Activated CD8-positive, alpha-beta T cell treated with anti-CD3 and anti-CD28 coated beads, Interleukin-2, amount 10 ng/mL, durations not matched to agents 7 days and 5 days (primary cell): Measurements from ENCODE around the gene CEBPZ. TPM values are rescaled to one million over a fixed set of nuclear protein-coding genes. Genes with fewer than 3 reads are reported as not detected.
"Not testable (repeated sequence)": the region's sequence is repeated elsewhere in the genome, so short reads cannot be mapped to it uniquely, and the experiment has no call there.

Source experiments
- ATAC-seq: fragments of 150-1000 bp; cut with Tn5 transposase; one replicate; pipeline ENCODE4 v1.10.0; 2021; ENCODE audit warnings: moderate library complexity
- CTCF ChIA-PET: fragments of 350-600 bp; sonication (Branson Sonifier 250); formaldehyde crosslinking; loops from one replicate; lab custom pipeline; 2021; ENCODE audit warnings: antibody characterized with exemption; lab: Charles Lee
- POLR2A ChIA-PET: fragments of 350-600 bp; sonication (Branson Sonifier 250); formaldehyde crosslinking; loops from one replicate; lab custom pipeline; 2021; ENCODE audit warnings: antibody characterized with exemption; lab: Charles Lee
- DNase-seq: peaks from one replicate; pipeline ENCODE4 v3.0.0-alpha.2; 2020
- H3K27ac Mint-ChIP-seq: one replicate; pipeline ENCODE4 v1.8.0; 2021; ENCODE audit warnings: mild to moderate bottlenecking, mixed read lengths
- H3K27me3 Mint-ChIP-seq: one replicate; pipeline ENCODE4 v1.8.0; 2021; ENCODE audit warnings: low read depth, mixed read lengths
- H3K36me3 Mint-ChIP-seq: one replicate; pipeline ENCODE4 v1.8.0; 2021; ENCODE audit warnings: low read depth, mixed read lengths
- H3K4me1 Mint-ChIP-seq: one replicate; pipeline ENCODE4 v1.8.0; 2021; ENCODE audit warnings: low read depth, mixed read lengths
- H3K4me3 Mint-ChIP-seq: one replicate; pipeline ENCODE4 v1.8.0; 2021; ENCODE audit warnings: mild to moderate bottlenecking, mixed read lengths
- H3K9me3 Mint-ChIP-seq: one replicate; pipeline ENCODE4 v1.8.0; 2022; ENCODE audit warnings: mixed read lengths; ENCODE audit not compliant: insufficient read depth
- total RNA-seq, 2 experiments: library from RNA; stranded (reverse); gene quantifications; one replicate each; pipeline ENCODE4 v1.2.3, GENCODE V29; 2021

The CEBPZ gene
- total RNA-seq, 2 experiments from 2014 or later: 46.7 to 54.4 TPM

DNA sequence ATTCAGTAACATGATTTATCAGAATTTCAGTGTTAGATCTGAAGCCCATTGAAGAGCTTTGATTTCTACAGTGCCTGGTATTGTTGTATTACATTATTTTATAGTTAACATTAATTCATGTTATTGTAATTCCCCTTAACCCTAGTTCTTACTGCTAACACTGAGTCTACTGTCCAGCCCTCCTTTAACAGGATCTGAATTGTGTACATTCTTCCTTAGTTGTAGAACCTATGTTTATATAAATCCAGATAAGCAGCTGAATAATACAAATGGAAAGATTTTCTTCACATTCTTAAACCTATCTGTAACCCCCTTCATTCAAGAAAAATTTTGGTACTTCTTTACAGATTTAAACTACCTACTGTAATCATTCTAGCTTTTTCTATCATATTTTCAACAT, 14.8 kb upstream of the CEBPZ start:
- DNase-seq: no peak
- ChIA-PET CTCF (interaction anchor here (1.5 kb wide), 1 partner anchor 631 kb away, joined by 3 read pairs; no protein-coding TSS in a partner anchor), POLR2A (no interaction called here)
- no peaks in the 10 kb centered on the region for H3K27me3 Mint-ChIP-seq
- no peak for ATAC-seq
- H3K36me3 Mint-ChIP-seq: peaks cover 68% of the 10 kb centered on the region
- no peaks in the 10 kb centered on the region for H3K9me3 Mint-ChIP-seq
- H3K4me1 Mint-ChIP-seq: peaks cover 3% of the 10 kb centered on the region
- H3K4me3 Mint-ChIP-seq: no peak overlapping the region
- no peak overlapping the region for H3K27ac Mint-ChIP-seq

DNA sequence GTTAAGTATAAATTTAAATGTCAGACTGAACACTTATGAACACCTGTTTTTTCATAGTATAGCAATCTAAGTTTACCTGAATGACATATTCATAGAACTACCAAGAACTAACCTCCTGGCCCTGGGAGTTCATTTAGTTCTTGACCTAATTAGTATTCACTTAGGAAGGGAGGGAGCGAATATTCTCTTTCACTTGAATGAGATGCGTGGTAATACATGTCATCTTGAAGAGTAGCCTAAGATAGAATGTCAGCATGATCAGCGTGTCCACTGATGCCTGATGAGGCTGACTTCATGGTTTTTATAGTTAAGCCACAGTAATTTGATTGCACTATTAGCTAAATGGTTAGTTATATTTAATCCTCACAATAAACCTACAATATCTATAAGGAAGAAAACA, 13.4 kb upstream of the CEBPZ start:
- Mint-ChIP-seq H3K4me3 (no peak overlapping the region), H3K27me3 (no peaks in the 10 kb centered on the region), H3K9me3 (no peaks in the 10 kb centered on the region), H3K36me3 (peaks cover 70% of the 10 kb centered on the region), H3K4me1 (peaks cover 10% of the 10 kb centered on the region), H3K27ac (no peak overlapping the region)
- ATAC-seq (no peak), DNase-seq (no peak)
- POLR2A ChIA-PET: no interaction called here
- CTCF ChIA-PET: interaction anchor here (1.0 kb wide), 1 partner anchor 10 kb away, joined by 3 read pairs; no protein-coding TSS in a partner anchor

DNA sequence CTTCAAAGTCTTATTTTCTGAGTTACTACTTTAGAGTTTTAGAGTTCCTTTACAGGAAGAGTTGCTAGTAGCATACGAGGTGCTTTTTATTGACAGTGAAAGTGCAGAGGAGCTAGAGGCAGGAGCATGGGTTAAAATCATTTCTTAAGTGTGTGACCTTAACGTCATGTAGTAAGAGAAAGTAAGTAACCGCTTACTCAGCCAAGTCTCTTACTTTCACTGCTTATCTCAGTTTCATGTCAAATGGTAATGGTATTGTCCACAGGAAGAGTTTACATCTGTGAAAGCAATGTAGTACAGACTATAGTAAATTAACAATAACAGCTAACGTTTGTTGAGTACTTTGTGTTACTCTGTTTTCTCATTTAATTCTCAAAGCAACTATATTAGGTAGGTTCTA, 12.6 kb upstream of the CEBPZ start:
- POLR2A ChIA-PET: no interaction called here
- ATAC-seq: no peak
- Mint-ChIP-seq H3K4me3 (no peak overlapping the region), H3K27me3 (no peaks in the 10 kb centered on the region), H3K27ac (no peak overlapping the region), H3K9me3 (no peaks in the 10 kb centered on the region), H3K36me3 (peaks cover 71% of the 10 kb centered on the region), H3K4me1 (peaks cover 10% of the 10 kb centered on the region)
- CTCF ChIA-PET: no interaction called here
- DNase-seq: no peak

DNA sequence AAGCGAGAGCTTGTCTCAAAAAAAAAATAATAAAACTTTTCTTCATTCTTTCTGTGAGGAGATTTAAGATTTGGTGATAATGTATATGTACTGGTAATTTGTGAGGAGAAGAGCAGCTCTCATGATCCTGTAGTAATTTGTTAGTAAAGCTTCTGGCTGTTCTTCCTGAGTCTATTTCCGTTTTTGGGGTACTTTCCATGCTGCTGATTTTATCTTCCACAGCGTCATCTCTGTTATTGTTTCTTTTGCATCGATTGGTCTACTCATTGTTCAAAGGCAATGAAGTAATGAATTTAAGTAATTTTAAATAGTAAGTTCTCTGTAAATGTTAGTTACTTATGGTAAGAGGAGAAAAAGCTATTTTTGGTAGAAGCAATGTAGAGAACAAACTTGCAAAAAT, 12.0 kb upstream of the CEBPZ start:
- CTCF ChIA-PET: no interaction called here
- Mint-ChIP-seq H3K27me3 (no peaks in the 10 kb centered on the region), H3K27ac (no peak overlapping the region), H3K36me3 (peaks cover 70% of the 10 kb centered on the region), H3K4me1 (peaks cover 10% of the 10 kb centered on the region), H3K4me3 (no peak overlapping the region), H3K9me3 (no peaks in the 10 kb centered on the region)
- POLR2A ChIA-PET: no interaction called here
- DNase-seq (no peak), ATAC-seq (no peak)

DNA sequence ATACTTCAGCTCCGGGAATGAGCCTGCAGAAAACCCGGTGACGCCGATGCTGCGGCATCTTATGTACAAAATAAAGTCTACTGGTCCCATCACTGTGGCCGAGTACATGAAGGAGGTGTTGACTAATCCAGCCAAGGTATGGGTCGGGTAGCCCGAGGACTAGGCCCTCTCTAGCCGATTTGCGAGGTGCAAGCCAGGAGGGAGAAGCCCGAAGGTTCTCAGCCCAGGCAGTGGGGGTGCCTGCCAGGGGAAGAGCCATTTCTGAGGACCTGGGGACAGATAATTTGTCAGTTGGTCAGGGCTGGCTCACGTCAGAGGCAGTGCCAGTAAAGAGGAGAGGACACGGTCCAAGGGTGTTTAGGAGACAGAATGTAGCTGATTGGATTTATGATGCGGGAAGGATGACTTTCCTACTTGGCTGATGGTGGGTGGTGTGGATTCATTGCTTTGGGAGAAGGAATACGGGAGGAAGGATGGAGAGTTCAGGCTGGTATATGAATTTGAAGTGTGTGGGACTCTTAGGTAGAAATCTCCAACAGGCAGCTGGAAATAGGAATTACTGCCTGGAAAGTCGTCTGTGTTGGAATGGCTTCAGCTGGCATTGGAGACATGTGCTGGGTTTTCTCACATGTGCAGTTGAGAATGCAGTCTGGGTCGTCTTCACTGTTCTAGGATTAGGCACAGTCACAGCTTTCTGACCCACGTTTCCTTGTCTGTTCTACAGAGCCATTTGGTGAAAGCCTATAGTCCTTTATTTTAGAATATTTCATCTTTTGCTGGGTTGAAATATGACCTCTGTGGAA, 936 bp upstream of the CEBPZ start:
- ATAC-seq: peak; percentile 9
- H3K4me1 Mint-ChIP-seq: peaks cover 26% of the 10 kb centered on the region
- H3K27ac Mint-ChIP-seq: no peak overlapping the region
- POLR2A ChIA-PET: interaction anchor here (0.6 to 1.8 kb wide), 10 partner anchors 13 to 91 kb away, joined by 3 to 12 read pairs (median 4); partner anchors contain the start of genes CEBPZOS and EIF2AK2
- no peak overlapping the region for H3K4me3 Mint-ChIP-seq
- CTCF ChIA-PET: interaction anchor here (0.8 to 1.3 kb wide), 3 partner anchors 9 to 76 kb away, joined by 3 to 6 read pairs (median 5); partner anchors contain the start of gene EIF2AK2
- no peak for DNase-seq
- no peaks in the 10 kb centered on the region for H3K9me3 Mint-ChIP-seq
- H3K36me3 Mint-ChIP-seq: peaks cover 33% of the 10 kb centered on the region
- no peaks in the 10 kb centered on the region for H3K27me3 Mint-ChIP-seq

DNA sequence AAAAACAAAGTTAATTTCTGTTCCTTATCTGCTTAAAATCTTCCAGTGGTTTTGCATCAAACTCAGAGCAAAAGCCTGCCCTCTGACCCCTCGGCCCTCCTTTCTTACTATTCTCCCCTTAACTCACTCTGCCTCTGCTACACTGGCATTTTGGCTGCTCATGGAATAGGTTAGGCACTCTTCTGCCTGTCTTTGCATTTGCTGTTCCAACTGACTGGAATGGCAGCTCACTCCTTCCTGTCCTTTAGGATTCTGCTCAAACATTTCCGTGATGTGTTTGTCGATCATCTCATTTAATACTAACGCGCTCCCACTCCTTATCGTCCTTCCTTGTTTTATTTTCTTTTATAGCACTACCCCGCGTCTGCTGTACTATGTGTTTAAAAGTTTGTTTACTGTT, 815 bp downstream of the CEBPZ start:
- no peak for DNase-seq
- Mint-ChIP-seq H3K27ac (no peak overlapping the region), H3K4me1 (peaks cover 35% of the 10 kb centered on the region), H3K36me3 (peaks cover 36% of the 10 kb centered on the region), H3K4me3 (no peak overlapping the region), H3K9me3 (no peaks in the 10 kb centered on the region), H3K27me3 (no peaks in the 10 kb centered on the region)
- ChIA-PET POLR2A (interaction anchor here (1.8 kb wide), 1 partner anchor 30 kb away, joined by 4 read pairs; no protein-coding TSS in a partner anchor), CTCF (no interaction called here)
- no peak for ATAC-seq

DNA sequence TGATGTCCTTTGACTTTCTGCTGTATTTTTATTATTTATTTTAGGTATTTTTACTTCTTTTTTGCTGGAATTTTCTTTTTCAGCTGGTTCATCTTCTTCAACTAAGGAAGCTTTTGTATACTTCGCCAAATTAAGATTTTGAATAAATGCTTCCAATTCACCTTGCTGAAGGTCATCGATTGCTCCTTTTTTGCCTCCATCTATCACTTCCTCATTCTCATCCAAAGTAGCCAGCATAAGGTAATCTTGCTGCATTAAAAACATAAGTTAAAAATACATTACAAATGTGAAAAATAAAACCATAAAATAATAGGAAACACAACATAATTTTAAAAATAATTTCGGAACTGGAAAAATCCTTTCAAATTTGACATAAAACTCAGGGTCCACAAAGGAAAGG, 2.6 kb downstream of the CEBPZ start:
- no peak overlapping the region for H3K4me3 Mint-ChIP-seq
- H3K4me1 Mint-ChIP-seq: peaks cover 39% of the 10 kb centered on the region
- ChIA-PET CTCF (no interaction called here), POLR2A (interaction anchor here (1.3 kb wide), 1 partner anchor 32 kb away, joined by 3 read pairs; no protein-coding TSS in a partner anchor)
- DNase-seq (no peak), ATAC-seq (no peak)
- no peaks in the 10 kb centered on the region for H3K9me3 Mint-ChIP-seq
- peaks cover 38% of the 10 kb centered on the region for H3K36me3 Mint-ChIP-seq
- H3K27ac Mint-ChIP-seq: no peak overlapping the region
- no peaks in the 10 kb centered on the region for H3K27me3 Mint-ChIP-seq

DNA sequence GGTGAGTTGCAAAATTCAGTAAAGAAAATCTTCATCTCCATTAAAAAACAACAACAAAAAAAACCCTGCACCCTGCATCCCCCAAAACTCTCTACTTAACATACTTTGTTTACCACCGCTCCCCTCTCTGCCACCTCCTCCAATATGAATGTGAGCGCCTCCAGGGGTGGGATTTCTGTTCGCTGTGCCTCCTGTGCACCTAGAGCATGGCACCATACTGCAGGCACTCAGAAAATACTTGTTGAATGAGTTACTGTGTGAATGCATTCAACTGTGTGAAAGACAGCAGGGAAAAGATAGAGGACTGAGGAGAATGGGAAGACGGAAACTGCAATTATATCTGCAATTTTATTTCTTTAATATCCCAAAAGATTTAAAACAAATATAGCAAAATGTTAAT, 4.5 kb downstream of the CEBPZ start:
- H3K4me3 Mint-ChIP-seq: no peak overlapping the region

DNA sequence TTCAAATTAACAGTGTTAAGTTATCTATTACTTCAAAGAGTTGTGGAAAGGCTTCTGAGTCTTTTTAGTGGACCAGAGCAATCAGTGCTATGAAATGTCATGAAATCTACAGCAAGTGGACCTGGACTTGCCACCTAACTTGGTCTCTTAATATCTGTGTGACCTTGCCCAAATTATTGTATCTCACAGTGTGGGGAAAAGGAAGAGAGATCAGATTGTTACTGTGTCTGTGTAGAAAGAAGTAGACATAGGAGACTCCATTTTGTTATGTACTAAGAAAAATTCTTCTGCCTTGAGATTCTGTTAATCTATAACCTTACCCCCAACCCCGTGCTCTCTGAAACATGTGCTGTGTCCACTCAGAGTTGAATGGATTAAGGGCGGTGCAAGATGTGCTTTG, 6.3 kb downstream of the CEBPZ start:
- H3K4me3 Mint-ChIP-seq, H3K27me3 Mint-ChIP-seq, H3K9me3 Mint-ChIP-seq, DNase-seq, ATAC-seq, CTCF ChIA-PET, POLR2A ChIA-PET, H3K27ac Mint-ChIP-seq: not testable (repeated sequence)
- Mint-ChIP-seq H3K4me1 (peaks cover 62% of the 10 kb centered on the region), H3K36me3 (peaks cover 70% of the 10 kb centered on the region)

More for the DNA sequence above, 4.5 kb downstream of the CEBPZ start:
- H3K27ac Mint-ChIP-seq: no peak overlapping the region
- ATAC-seq (no peak), DNase-seq (no peak)
- H3K27me3 Mint-ChIP-seq: no peaks in the 10 kb centered on the region
- H3K4me1 Mint-ChIP-seq: peaks cover 56% of the 10 kb centered on the region
- H3K9me3 Mint-ChIP-seq: no peaks in the 10 kb centered on the region
- peaks cover 54% of the 10 kb centered on the region for H3K36me3 Mint-ChIP-seq
- ChIA-PET CTCF (no interaction called here), POLR2A (no interaction called here)

DNA sequence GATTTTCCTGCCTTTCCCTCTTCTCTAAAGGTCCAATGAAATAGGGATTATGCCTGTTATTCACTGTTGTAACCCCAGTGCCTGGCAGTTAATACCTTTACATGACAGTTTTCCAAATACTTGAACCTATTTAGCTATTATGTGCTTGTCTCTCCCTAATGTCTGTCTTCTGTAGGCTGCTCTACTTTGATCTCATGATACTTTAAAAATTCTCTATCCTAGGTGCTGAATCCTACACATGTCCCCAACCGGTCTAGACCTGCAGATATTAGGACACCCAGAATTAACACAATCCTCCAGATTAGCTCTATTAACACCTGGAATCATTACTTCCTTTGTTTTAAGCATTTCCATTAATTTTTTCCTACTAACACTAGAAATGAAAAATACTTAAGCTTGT, 7.3 kb downstream of the CEBPZ start:
- ChIA-PET CTCF (interaction anchor here (0.7 to 1.8 kb wide), 3 partner anchors 8 to 97 kb away, joined by 3 to 7 read pairs (median 6); partner anchors contain the start of genes CEBPZ and NDUFAF7), POLR2A (no interaction called here)
- peaks cover 71% of the 10 kb centered on the region for H3K36me3 Mint-ChIP-seq
- H3K4me3 Mint-ChIP-seq: no peak overlapping the region
- no peak for DNase-seq
- no peaks in the 10 kb centered on the region for H3K9me3 Mint-ChIP-seq
- H3K27ac Mint-ChIP-seq: no peak overlapping the region
- H3K27me3 Mint-ChIP-seq: no peaks in the 10 kb centered on the region
- no peak for ATAC-seq
- peaks cover 54% of the 10 kb centered on the region for H3K4me1 Mint-ChIP-seq

DNA sequence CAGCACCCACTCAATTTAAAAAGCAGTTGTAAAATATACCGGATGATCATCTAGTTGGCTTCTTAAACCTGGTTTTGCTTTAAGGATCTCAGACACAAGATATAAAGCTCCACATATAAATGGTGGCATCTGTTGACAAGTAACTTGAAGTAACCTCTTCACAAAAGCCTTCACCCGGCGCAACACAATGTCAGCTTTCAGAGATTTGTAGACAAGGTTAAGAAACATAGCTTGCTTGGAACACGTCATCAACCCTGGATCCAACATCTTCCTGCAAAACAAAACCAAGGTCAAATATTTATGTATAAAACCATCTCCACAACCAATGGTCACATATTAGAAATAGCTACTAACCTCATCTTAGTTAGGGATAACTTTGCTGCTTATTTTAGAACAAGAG, 8.3 kb downstream of the CEBPZ start:
- H3K9me3 Mint-ChIP-seq: no peaks in the 10 kb centered on the region
- peak overlapping the region; percentile 5 for H3K27ac Mint-ChIP-seq
- CTCF ChIA-PET: interaction anchor here (1.0 to 1.8 kb wide), 3 partner anchors 9 to 54 kb away, joined by 3 to 7 read pairs (median 6); partner anchors contain the start of genes CEBPZ and NDUFAF7
- DNase-seq (no peak), ATAC-seq (no peak)
- no peaks in the 10 kb centered on the region for H3K27me3 Mint-ChIP-seq
- POLR2A ChIA-PET: interaction anchor here (1.2 kb wide), 1 partner anchor 26 kb away, joined by 3 read pairs; no protein-coding TSS in a partner anchor
- H3K4me1 Mint-ChIP-seq: peaks cover 49% of the 10 kb centered on the region
- H3K36me3 Mint-ChIP-seq: peaks cover 74% of the 10 kb centered on the region
- no peak overlapping the region for H3K4me3 Mint-ChIP-seq

DNA sequence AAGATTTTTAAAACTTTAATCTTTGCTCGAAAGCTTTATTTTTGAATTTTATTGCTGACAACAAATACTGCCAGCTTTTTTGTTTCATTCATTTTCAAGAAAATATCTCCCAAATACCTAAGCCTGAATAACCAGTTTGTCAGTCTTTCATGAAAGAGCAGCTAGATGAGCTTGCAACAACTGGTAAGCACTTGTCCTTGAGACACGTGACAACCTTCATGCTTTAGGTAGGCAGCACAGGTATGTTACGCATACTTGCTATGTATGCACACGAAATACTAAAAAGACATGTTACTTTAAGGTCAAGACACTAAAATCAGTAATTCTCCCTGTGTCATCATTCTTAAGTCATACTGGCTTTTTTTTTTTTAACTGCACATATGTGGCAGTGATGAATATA, 12.3 kb downstream of the CEBPZ start:
- peaks cover 67% of the 10 kb centered on the region for H3K36me3 Mint-ChIP-seq
- H3K9me3 Mint-ChIP-seq: no peaks in the 10 kb centered on the region
- DNase-seq (no peak), ATAC-seq (no peak)
- H3K27me3 Mint-ChIP-seq: no peaks in the 10 kb centered on the region
- H3K27ac Mint-ChIP-seq: no peak overlapping the region
- no peak overlapping the region for H3K4me3 Mint-ChIP-seq
- peaks cover 29% of the 10 kb centered on the region for H3K4me1 Mint-ChIP-seq
- ChIA-PET POLR2A (interaction anchor here (1.0 kb wide), 1 partner anchor 13 kb away, joined by 3 read pairs; the partner anchor contains the start of genes CEBPZ and NDUFAF7), CTCF (no interaction called here)
